ENCODE data around the gene STAT5B.
"Not testable (repeated sequence)": the region's sequence is repeated elsewhere in the genome, so short reads cannot be mapped to it uniquely, and the experiment has no call there.

Gene STAT5B

GRCh38 chr17:42299361-42299760 is 23.2 kb upstream of the STAT5B start:
- H3K9me3 Mint-ChIP-seq; intact Hi-C loops (cut with micrococcal nuclease); H3K4me3 Mint-ChIP-seq; H3K27ac Mint-ChIP-seq; H3K27me3 Mint-ChIP-seq; H3K4me1 Mint-ChIP-seq (ENCODE audit: low read depth): not testable (repeated sequence)
- H3K36me3 Mint-ChIP-seq (ENCODE audit: low read depth): peaks cover 98% of the 10 kb centered on the region

GRCh38 chr17:42297775-42298174 is 21.6 kb upstream of the STAT5B start:
- H3K27ac Mint-ChIP-seq; H3K9me3 Mint-ChIP-seq; H3K4me3 Mint-ChIP-seq; intact Hi-C loops (cut with micrococcal nuclease); H3K27me3 Mint-ChIP-seq: not testable (repeated sequence)
- H3K36me3 Mint-ChIP-seq (ENCODE audit: low read depth): peaks cover 98% of the 10 kb centered on the region
- H3K4me1 Mint-ChIP-seq (ENCODE audit: low read depth): peaks cover 20% of the 10 kb centered on the region

GRCh38 chr17:42296012-42296411 is 19.8 kb upstream of the STAT5B start:
- Mint-ChIP-seq H3K36me3 (ENCODE audit: low read depth) (peaks cover 98% of the 10 kb centered on the region), H3K4me3 (no peak overlapping the region), H3K9me3 (no peaks in the 10 kb centered on the region), H3K27ac (no peak overlapping the region), H3K27me3 (no peaks in the 10 kb centered on the region), H3K4me1 (ENCODE audit: low read depth) (peaks cover 30% of the 10 kb centered on the region)
- intact Hi-C loops (cut with micrococcal nuclease): no loop called here

GRCh38 chr17:42294469-42295398 is 18.5 kb upstream of the STAT5B start:
- peaks cover 100% of the 10 kb centered on the region for H3K36me3 Mint-ChIP-seq (ENCODE audit: low read depth)
- peaks cover 43% of the 10 kb centered on the region for H3K4me1 Mint-ChIP-seq (ENCODE audit: low read depth)
- intact Hi-C loops (cut with micrococcal nuclease): no loop called here
- H3K27me3 Mint-ChIP-seq: no peaks in the 10 kb centered on the region
- H3K9me3 Mint-ChIP-seq: no peaks in the 10 kb centered on the region
- no peak overlapping the region for H3K27ac Mint-ChIP-seq
- no peak overlapping the region for H3K4me3 Mint-ChIP-seq

GRCh38 chr17:42291129-42291528 is 14.9 kb upstream of the STAT5B start:
- Mint-ChIP-seq H3K27me3 (no peaks in the 10 kb centered on the region), H3K36me3 (ENCODE audit: low read depth) (peaks cover 84% of the 10 kb centered on the region), H3K4me3 (no peak overlapping the region), H3K4me1 (ENCODE audit: low read depth) (peaks cover 70% of the 10 kb centered on the region), H3K27ac (no peak overlapping the region), H3K9me3 (no peaks in the 10 kb centered on the region)
- intact Hi-C loops (cut with micrococcal nuclease): no loop called here

GRCh38 chr17:42290577-42290976 is 14.4 kb upstream of the STAT5B start:
- H3K4me1 Mint-ChIP-seq (ENCODE audit: low read depth): peaks cover 75% of the 10 kb centered on the region
- H3K27ac Mint-ChIP-seq: no peak overlapping the region
- peaks cover 78% of the 10 kb centered on the region for H3K36me3 Mint-ChIP-seq (ENCODE audit: low read depth)
- intact Hi-C loops (cut with micrococcal nuclease): no loop called here
- H3K4me3 Mint-ChIP-seq: peak overlapping the region; percentile 91
- H3K9me3 Mint-ChIP-seq: no peaks in the 10 kb centered on the region
- H3K27me3 Mint-ChIP-seq: no peaks in the 10 kb centered on the region

GRCh38 chr17:42289611-42290181 is 13.5 kb upstream of the STAT5B start:
- intact Hi-C loops (cut with micrococcal nuclease): loop anchor here (2.0 to 10.0 kb wide), 2 partner anchors 17 to 265 kb away; partner anchors contain the start of gene NKIRAS2
- Mint-ChIP-seq H3K27ac (peak overlapping the region; percentile 93), H3K27me3 (no peaks in the 10 kb centered on the region), H3K4me1 (ENCODE audit: low read depth) (peaks cover 71% of the 10 kb centered on the region), H3K36me3 (ENCODE audit: low read depth) (peaks cover 69% of the 10 kb centered on the region), H3K9me3 (no peaks in the 10 kb centered on the region), H3K4me3 (peak overlapping the region; percentile 91)

- peaks cover 70% of the 10 kb centered on the region for H3K4me1 Mint-ChIP-seq (ENCODE audit: low read depth)
- peak overlapping the region; percentile 93 for H3K27ac Mint-ChIP-seq
- no peaks in the 10 kb centered on the region for H3K27me3 Mint-ChIP-seq
- no peaks in the 10 kb centered on the region for H3K9me3 Mint-ChIP-seq
- peak overlapping the region; percentile 91 for H3K4me3 Mint-ChIP-seq
- intact Hi-C loops (cut with micrococcal nuclease): loop anchor here (2.0 to 10.0 kb wide), 2 partner anchors 16 to 264 kb away; partner anchors contain the start of gene NKIRAS2
- peaks cover 62% of the 10 kb centered on the region for H3K36me3 Mint-ChIP-seq (ENCODE audit: low read depth)
Measured at GRCh38 chr17:42288803-42289610, 12.8 kb upstream of the STAT5B start.

GRCh38 chr17:42287977-42288802 is 12.0 kb upstream of the STAT5B start, which contains the start of gene STAT5A:
STAT5A (plus strand) TSS chr17:42288498; CDS start chr17:42289412, 914 bp downstream.
- Mint-ChIP-seq H3K4me3 (peak within 1 kb of the TSS; percentile 91), H3K4me1 (ENCODE audit: low read depth) (peaks cover 71% of the 10 kb centered on the region), H3K27me3 (no peaks in the 10 kb centered on the region), H3K9me3 (no peaks in the 10 kb centered on the region), H3K36me3 (ENCODE audit: low read depth) (peaks cover 54% of the 10 kb centered on the region), H3K27ac (peak within 1 kb of the TSS; percentile 93)
- intact Hi-C loops (cut with micrococcal nuclease): loop anchor here (2.0 to 10.0 kb wide), 2 partner anchors 15 to 263 kb away; partner anchors contain the start of gene NKIRAS2

GRCh38 chr17:42287305-42287976 is 11.2 kb upstream of the STAT5B start:
- Mint-ChIP-seq H3K4me3 (peak overlapping the region; percentile 91), H3K27ac (peak overlapping the region; percentile 93), H3K27me3 (no peaks in the 10 kb centered on the region), H3K4me1 (ENCODE audit: low read depth) (peaks cover 78% of the 10 kb centered on the region), H3K36me3 (ENCODE audit: low read depth) (peaks cover 47% of the 10 kb centered on the region), H3K9me3 (no peaks in the 10 kb centered on the region)
- intact Hi-C loops (cut with micrococcal nuclease): loop anchor here (10.0 kb wide), 1 partner anchor 263 kb away; the partner anchor contains the start of gene NKIRAS2

GRCh38 chr17:42286411-42287221 is 10.4 kb upstream of the STAT5B start:
- intact Hi-C loops (cut with micrococcal nuclease): loop anchor here (10.0 kb wide), 1 partner anchor 262 kb away; the partner anchor contains the start of gene NKIRAS2
- no peaks in the 10 kb centered on the region for H3K9me3 Mint-ChIP-seq
- H3K36me3 Mint-ChIP-seq (ENCODE audit: low read depth): peaks cover 38% of the 10 kb centered on the region
- no peaks in the 10 kb centered on the region for H3K27me3 Mint-ChIP-seq
- H3K4me1 Mint-ChIP-seq (ENCODE audit: low read depth): peaks cover 75% of the 10 kb centered on the region
- H3K27ac Mint-ChIP-seq: peak overlapping the region; percentile 93
- H3K4me3 Mint-ChIP-seq: peak overlapping the region; percentile 91
